OCI-LY7 (cell line): ENCODE data around the gene HNF1A. TPM values are rescaled to one million over a fixed set of nuclear protein-coding genes. Genes with fewer than 3 reads are reported as not detected.

Experiments used
- BruUV-seq: library from RNA; stranded (reverse); fragments of 400-500 nt; replicated peaks from 2 replicates; lab custom pipeline; 2021; lab: Mats Ljungman, UMichigan
- CTCF ChIA-PET: fragments of 300-600 bp; sonication (Branson Sonifier 250); formaldehyde crosslinking; loops from one replicate; lab custom pipeline; 2022; ENCODE audit warnings: antibody characterized with exemption; ENCODE audit not compliant: unreplicated experiment; lab: Charles Lee
- POLR2A ChIA-PET: fragments of 300-600 bp; sonication (Branson Sonifier 250); formaldehyde crosslinking; loops from one replicate; lab custom pipeline; 2022; ENCODE audit warnings: antibody characterized with exemption; lab: Charles Lee
- DNase-seq: peaks from one replicate; pipeline ENCODE4 v3.0.0-alpha.2; 2015; ENCODE audit warnings: low spot score
- H2AFZ ChIP-seq: fragments of 200-600 bp; sonication (generic), shearing (Covaris generic); 2 replicates; pipeline ENCODE4 v1.6.1; 2014; ENCODE audit warnings: mild to moderate bottlenecking, antibody characterized with exemption, low read length, moderate library complexity
- H3K27ac ChIP-seq: fragments of 200-600 bp; sonication (generic); 2 replicates; pipeline ENCODE4 v1.5.1; 2014; ENCODE audit warnings: mixed run types, low read depth, mild to moderate bottlenecking, moderate library complexity, low read length, inconsistent platforms; ENCODE audit not compliant: poor library complexity, severe bottlenecking
- H3K36me3 ChIP-seq: fragments of 200-600 bp; sonication (generic); 2 replicates; pipeline ENCODE4 v1.6.1; 2014; ENCODE audit warnings: mild to moderate bottlenecking, antibody characterized with exemption, low read length, moderate library complexity, mixed read lengths; ENCODE audit not compliant: insufficient read depth
- H3K4me1 ChIP-seq: fragments of 200-600 bp; sonication (generic); 2 replicates; pipeline ENCODE4 v1.5.1; 2014; ENCODE audit warnings: mild to moderate bottlenecking, low read length; ENCODE audit not compliant: insufficient read depth, poor library complexity, severe bottlenecking
- H3K4me2 ChIP-seq: fragments of 200-600 bp; sonication (generic); 2 replicates; pipeline ENCODE4 v1.6.1; 2014; ENCODE audit warnings: mild to moderate bottlenecking, low read length
- H3K4me3 ChIP-seq: fragments of 200-600 bp; sonication (generic); 2 replicates; pipeline ENCODE4 v1.5.1; 2014; ENCODE audit warnings: mild to moderate bottlenecking, low read depth, low read length; ENCODE audit not compliant: poor library complexity, severe bottlenecking
- H3K79me2 ChIP-seq: fragments of 200-600 bp; sonication (generic); 2 replicates; pipeline ENCODE4 v1.6.1; 2016; ENCODE audit warnings: low read depth, mild to moderate bottlenecking, low read length, moderate library complexity, mixed read lengths; ENCODE audit not compliant: insufficient read depth
- H3K9me2 ChIP-seq: fragments of 200-600 bp; sonication (generic); 2 replicates; pipeline ENCODE4 v1.6.1; 2016; ENCODE audit warnings: mild to moderate bottlenecking, low read length, mixed read lengths; ENCODE audit not compliant: insufficient read depth
- H3K9me3 ChIP-seq: fragments of 200-600 bp; sonication (generic); 2 replicates; pipeline ENCODE4 v1.6.1; 2014; ENCODE audit warnings: mild to moderate bottlenecking, mixed run types, low read length, mixed read lengths
- H4K20me1 ChIP-seq: fragments of 200-600 bp; sonication (generic); 2 replicates; pipeline ENCODE4 v1.6.1; 2014; ENCODE audit warnings: mild to moderate bottlenecking, antibody characterized with exemption, low read length, moderate library complexity, mixed read lengths; ENCODE audit not compliant: insufficient read depth
- EZH2phosphoT487 ChIP-seq: fragments of 200-600 bp; sonication (generic); IDR thresholded peaks from 2 replicates; pipeline ENCODE4 v1.6.1; 2018; ENCODE audit warnings: low read depth, borderline replicate concordance, mild to moderate bottlenecking, mixed run types, antibody characterized with exemption, low read length, moderate library complexity, mixed read lengths
- intact Hi-C: fragments of 100-400 bp; cut with micrococcal nuclease; formaldehyde crosslinking; loops from one replicate; pipeline ENCODE4 v1.10.0; 2022; ENCODE audit not compliant: unreplicated experiment
- total RNA-seq, 2 experiments: library from RNA; depleted of rRNA in 1 of 2; stranded (reverse); fragments of >200 nt in 1 of 2; shearing (Covaris generic) in 1 of 2; gene quantifications; 2 replicates each; pipeline ENCODE4 v1.2.3, GENCODE V29; 2014 to 2022
- TF ChIP-seq, protein P1 (sequence below): fragments of 200-600 bp; sonication (generic); conservative IDR thresholded peaks from 2 replicates; pipeline ENCODE4 v1.5.1; 2014; ENCODE audit warnings: mild to moderate bottlenecking, antibody characterized with exemption, low read length, moderate library complexity, mixed read lengths

HNF1A gene
- total RNA-seq, 2 experiments from 2014 or later: not detected

DNA sequence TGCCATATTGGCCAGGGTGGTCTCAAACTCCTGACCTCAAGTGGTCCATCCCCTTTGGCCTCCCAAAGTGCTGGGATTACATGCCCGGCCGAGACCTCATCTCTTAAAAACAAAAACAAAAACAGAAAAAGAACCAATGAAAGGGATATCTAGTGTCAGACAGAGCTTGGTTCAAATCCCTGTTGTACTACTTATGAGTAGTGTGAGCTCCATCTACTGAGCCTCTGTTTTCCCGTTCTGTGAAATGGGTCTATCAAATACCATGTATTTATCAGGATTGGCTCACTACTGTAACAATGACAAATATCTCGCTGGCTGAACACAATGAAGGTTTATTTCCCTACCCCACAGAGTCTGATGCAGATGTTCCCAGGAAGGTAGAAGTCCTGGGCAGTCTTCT lies 36.9 kb upstream of the HNF1A start:
- no peaks in the 10 kb centered on the region for H3K36me3 ChIP-seq
- H3K4me2 ChIP-seq: no peak overlapping the region
- no peaks in the 10 kb centered on the region for H3K9me2 ChIP-seq
- no peak overlapping the region for H3K27ac ChIP-seq
- ChIA-PET CTCF (no interaction called here), POLR2A (interaction anchor here (0.6 kb wide), 1 partner anchor 12 kb away, joined by 3 read pairs; no protein-coding TSS in a partner anchor)
- no TSS peak for BruUV-seq
- H3K79me2 ChIP-seq: no peaks in the 10 kb centered on the region
- H3K4me3 ChIP-seq: no peak overlapping the region
- H3K4me1 ChIP-seq: no peaks in the 10 kb centered on the region
- no peak overlapping the region for H2AFZ ChIP-seq
- intact Hi-C loops: no loop called here
- TF ChIP-seq EZH2phosphoT487: no peak
- TF ChIP-seq, protein P1, sequence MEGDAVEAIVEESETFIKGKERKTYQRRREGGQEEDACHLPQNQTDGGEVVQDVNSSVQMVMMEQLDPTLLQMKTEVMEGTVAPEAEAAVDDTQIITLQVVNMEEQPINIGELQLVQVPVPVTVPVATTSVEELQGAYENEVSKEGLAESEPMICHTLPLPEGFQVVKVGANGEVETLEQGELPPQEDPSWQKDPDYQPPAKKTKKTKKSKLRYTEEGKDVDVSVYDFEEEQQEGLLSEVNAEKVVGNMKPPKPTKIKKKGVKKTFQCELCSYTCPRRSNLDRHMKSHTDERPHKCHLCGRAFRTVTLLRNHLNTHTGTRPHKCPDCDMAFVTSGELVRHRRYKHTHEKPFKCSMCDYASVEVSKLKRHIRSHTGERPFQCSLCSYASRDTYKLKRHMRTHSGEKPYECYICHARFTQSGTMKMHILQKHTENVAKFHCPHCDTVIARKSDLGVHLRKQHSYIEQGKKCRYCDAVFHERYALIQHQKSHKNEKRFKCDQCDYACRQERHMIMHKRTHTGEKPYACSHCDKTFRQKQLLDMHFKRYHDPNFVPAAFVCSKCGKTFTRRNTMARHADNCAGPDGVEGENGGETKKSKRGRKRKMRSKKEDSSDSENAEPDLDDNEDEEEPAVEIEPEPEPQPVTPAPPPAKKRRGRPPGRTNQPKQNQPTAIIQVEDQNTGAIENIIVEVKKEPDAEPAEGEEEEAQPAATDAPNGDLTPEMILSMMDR: no peak
- H3K9me3 ChIP-seq: no peaks in the 10 kb centered on the region
- H4K20me1 ChIP-seq: no peaks in the 10 kb centered on the region
- no peak for DNase-seq

GRCh38 chr12:120941846-120942405 lies 36.4 kb upstream of the HNF1A start:
- H3K9me2 ChIP-seq: no peaks in the 10 kb centered on the region
- BruUV-seq: no TSS peak
- H3K4me1 ChIP-seq: no peaks in the 10 kb centered on the region
- ChIA-PET CTCF (no interaction called here), POLR2A (interaction anchor here (0.6 kb wide), 2 partner anchors 11 to 111 kb away, joined by 3 to 4 read pairs; no protein-coding TSS in a partner anchor)
- H4K20me1 ChIP-seq: no peaks in the 10 kb centered on the region
- DNase-seq: no peak
- no peaks in the 10 kb centered on the region for H3K79me2 ChIP-seq
- H3K4me2 ChIP-seq: no peak overlapping the region
- no peaks in the 10 kb centered on the region for H3K36me3 ChIP-seq
- intact Hi-C loops: no loop called here
- no peak overlapping the region for H3K4me3 ChIP-seq
- H3K27ac ChIP-seq: no peak overlapping the region
- no peaks in the 10 kb centered on the region for H3K9me3 ChIP-seq
- no peak for TF ChIP-seq EZH2phosphoT487
- TF ChIP-seq, protein P1: no peak
- no peak overlapping the region for H2AFZ ChIP-seq

DNA sequence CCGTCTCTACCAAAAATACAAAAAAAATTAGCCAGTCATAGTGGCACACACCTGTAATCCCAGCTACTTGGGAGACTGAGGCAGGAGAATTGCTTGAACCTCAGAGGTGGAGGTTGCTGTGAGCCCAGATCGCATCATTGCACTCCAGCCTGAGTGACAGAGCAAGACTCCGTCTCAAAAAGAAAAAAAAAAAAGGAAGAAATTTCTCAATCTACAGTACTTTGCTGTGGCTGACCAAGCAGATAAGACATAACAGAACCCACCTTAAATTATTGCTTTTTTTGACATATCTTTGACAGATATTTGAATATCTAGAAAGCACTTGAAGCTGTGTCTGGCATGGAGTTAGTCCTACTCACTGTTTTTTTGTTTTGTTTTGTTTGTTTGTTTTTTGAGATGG lies 34.9 kb upstream of the HNF1A start:
- H3K9me2 ChIP-seq: no peaks in the 10 kb centered on the region
- intact Hi-C loops: no loop called here

More for the DNA sequence above, 34.9 kb upstream of the HNF1A start:
- Histone ChIP-seq H3K9me3 (no peaks in the 10 kb centered on the region), H3K27ac (no peak overlapping the region), H2AFZ (no peak overlapping the region), H4K20me1 (no peaks in the 10 kb centered on the region), H3K79me2 (no peaks in the 10 kb centered on the region), H3K4me3 (no peak overlapping the region), H3K4me1 (no peaks in the 10 kb centered on the region), H3K4me2 (no peak overlapping the region), H3K36me3 (no peaks in the 10 kb centered on the region)
- BruUV-seq: no TSS peak
- ChIA-PET POLR2A (interaction anchor here (0.7 kb wide), 4 partner anchors 16 to 185 kb away, joined by 3 to 7 read pairs (median 4); no protein-coding TSS in a partner anchor), CTCF (no interaction called here)
- DNase-seq: no peak
- no peak for TF ChIP-seq EZH2phosphoT487
- TF ChIP-seq, protein P1: no peak
